ES-I3 (cell line): ENCODE measurements around the gene STIM1.
"Not testable (repeated sequence)": the region's sequence is repeated elsewhere in the genome, so short reads cannot be mapped to it uniquely, and the experiment has no call there.

Source experiments
- H3K36me3 ChIP-seq: 2 replicates; pipeline ENCODE4 v1.6.1; 2013; ENCODE audit warnings: mild to moderate bottlenecking, low read length, control low read depth, moderate library complexity; ENCODE audit not compliant: insufficient read depth
- H3K4me1 ChIP-seq: 2 replicates; pipeline ENCODE4 v1.6.1; 2013; ENCODE audit warnings: mild to moderate bottlenecking, control low read depth, low read length; ENCODE audit not compliant: insufficient read depth
- H3K9ac ChIP-seq: 2 replicates; pipeline ENCODE4 v1.6.1; 2013; ENCODE audit warnings: low read depth, mild to moderate bottlenecking, low read length, moderate library complexity
- H3K9me3 ChIP-seq: 2 replicates; pipeline ENCODE4 v1.6.1; 2013; ENCODE audit warnings: mild to moderate bottlenecking, low read length, moderate library complexity; ENCODE audit not compliant: control insufficient read depth, insufficient read depth

STIM1 gene

GRCh38 chr11:3894128-3894731, 38.8 kb downstream of the STIM1 start:
- Histone ChIP-seq H3K36me3 (no peaks in the 10 kb centered on the region), H3K4me1 (no peaks in the 10 kb centered on the region), H3K9ac (no peak overlapping the region), H3K9me3 (no peaks in the 10 kb centered on the region)

- Histone ChIP-seq H3K36me3 (no peaks in the 10 kb centered on the region), H3K9me3 (peaks cover 4% of the 10 kb centered on the region; the same call in 1 of the 2 replicates), H3K4me1 (no peaks in the 10 kb centered on the region), H3K9ac (no peak overlapping the region)
Measured at GRCh38 chr11:3896644-3897043, 41.2 kb downstream of the STIM1 start.

DNA sequence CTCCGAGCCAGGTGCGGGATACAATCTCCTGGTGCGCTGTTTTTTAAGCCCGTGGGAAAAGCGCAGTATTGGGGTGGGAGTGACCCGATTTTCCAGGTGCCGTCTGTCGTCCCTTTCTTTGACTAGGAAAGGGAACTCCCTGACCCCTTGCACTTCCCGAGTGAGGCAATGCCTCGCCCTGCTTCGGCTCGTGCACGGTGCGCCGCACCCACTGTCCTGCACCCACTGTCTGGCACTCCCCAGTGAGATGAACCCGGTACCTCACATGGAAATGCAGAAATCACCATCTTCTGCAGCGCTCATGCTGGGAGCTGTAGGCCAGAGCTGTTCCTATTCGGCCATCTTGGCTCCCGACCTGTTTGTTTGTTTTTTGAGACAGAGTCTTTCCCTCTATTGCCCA, 44.8 kb downstream of the STIM1 start:
- H3K4me1 ChIP-seq, H3K9me3 ChIP-seq, H3K36me3 ChIP-seq, H3K9ac ChIP-seq: not testable (repeated sequence)

DNA sequence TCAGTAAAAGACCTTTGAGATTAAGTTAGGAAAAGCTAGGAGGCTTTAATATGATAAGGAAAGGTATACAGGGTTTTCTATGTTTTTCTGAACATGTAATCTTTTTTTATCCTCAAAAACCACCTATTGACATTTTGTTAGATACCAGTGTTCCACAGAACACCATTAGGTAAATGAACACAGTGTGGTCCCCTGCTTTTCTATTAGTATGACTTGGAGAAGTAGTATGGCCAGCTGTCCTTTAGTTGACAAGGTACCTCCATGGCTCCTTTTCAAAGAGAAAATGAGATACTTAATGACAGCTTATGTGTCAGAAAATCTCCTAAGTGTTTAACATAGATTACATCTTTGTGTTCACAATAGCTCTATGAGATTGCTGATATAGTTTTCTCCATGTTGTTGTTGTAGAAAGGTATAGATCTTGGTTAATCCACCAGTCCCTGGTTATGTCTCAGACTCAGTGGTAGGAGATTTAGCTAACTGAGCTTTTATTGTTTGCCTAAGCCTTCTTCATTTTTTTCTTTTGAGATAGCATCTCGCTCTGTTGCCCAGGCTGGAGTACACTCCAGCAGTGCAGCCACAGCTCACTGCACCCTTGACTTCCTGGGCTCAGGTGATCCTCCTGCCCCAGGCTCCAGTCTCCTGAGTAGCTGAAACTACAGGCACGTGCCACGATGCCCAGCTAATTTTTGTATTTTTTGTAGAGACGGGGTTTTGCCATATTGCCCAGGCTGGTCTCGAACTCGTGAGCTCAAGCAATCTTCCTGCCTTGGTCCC, 46.0 kb downstream of the STIM1 start:
- peaks cover 5% of the 10 kb centered on the region; the same call in 1 of the 2 replicates for H3K9me3 ChIP-seq
- H3K36me3 ChIP-seq, result no peaks in the 10 kb centered on the region
- H3K9ac ChIP-seq, result no peak overlapping the region
- peaks cover 19% of the 10 kb centered on the region for H3K4me1 ChIP-seq

GRCh38 chr11:3902441-3902840, 47.0 kb downstream of the STIM1 start:
- no peaks in the 10 kb centered on the region for H3K36me3 ChIP-seq
- H3K4me1 ChIP-seq, result peaks cover 19% of the 10 kb centered on the region
- H3K9ac ChIP-seq, result no peak overlapping the region
- H3K9me3 ChIP-seq, result peaks cover 5% of the 10 kb centered on the region; the same call in 1 of the 2 replicates

- no peak overlapping the region for H3K9ac ChIP-seq
- H3K36me3 ChIP-seq, result no peaks in the 10 kb centered on the region
- H3K4me1 ChIP-seq, result peaks cover 19% of the 10 kb centered on the region
- peaks cover 5% of the 10 kb centered on the region; the same call in 1 of the 2 replicates for H3K9me3 ChIP-seq
Measured at GRCh38 chr11:3903207-3903896, 47.9 kb downstream of the STIM1 start.

DNA sequence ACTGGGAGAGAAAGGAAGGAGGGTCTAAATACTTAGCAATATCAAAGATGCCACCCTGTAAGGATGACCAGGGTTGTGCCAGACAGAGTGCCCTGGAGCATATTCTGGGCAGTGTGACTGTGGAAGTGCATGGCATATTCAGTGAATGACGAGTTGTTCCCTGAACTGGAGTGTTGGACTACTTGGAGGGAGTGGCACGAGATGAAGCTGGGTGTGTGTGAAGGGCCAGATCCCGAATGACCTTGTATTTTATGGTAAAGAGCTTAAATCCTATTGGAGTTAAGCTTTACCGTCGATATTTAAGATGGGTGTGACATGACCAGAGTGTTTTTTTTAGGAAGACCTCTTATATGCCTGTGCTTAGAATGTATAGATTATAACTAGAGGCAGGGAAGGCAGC, 48.8 kb downstream of the STIM1 start:
- peaks cover 19% of the 10 kb centered on the region for H3K4me1 ChIP-seq
- H3K9me3 ChIP-seq, result peaks cover 5% of the 10 kb centered on the region; the same call in 1 of the 2 replicates
- H3K9ac ChIP-seq, result no peak overlapping the region
- H3K36me3 ChIP-seq, result no peaks in the 10 kb centered on the region

DNA sequence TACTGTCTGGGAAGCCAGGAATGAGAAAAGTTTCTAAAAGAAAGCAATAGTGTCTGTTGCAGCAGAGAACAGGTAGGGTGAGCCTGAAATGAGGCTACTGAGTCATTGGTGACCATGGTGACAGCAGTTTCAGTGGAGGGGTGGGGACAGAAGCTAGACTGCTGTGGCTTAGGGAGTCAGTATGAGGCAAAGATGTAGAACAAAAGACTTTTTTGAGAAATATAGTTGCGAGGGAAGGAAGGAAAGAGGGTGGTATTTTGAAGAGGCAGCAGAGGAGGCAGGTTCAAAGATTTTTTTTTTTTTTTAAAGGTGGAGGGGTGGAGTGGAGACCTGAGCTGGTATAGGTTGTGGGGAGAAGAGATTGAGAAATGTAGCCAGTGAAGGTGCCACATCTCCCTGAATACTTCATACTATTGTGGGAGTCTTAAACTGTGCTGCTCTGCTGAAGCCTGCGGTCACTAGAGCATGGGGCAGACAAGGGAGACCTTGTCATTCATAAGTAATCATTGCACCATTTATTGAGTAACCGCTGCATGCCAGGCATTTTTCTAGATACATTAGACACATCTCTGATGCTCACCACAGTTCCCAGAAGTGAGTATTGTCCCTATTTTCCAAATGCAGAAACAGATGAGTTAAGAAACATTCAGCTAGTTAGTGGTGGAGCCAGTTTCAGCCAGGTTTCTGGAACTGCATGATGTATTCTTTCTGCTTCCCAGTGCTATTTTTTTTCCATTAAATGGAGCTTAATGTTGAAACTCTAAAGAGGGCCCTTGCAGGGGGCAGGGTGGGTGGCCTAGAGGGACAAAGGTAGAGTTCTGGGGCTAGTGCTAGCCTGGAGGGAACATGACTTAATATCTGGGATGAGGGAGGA, 49.9 kb downstream of the STIM1 start:
- Histone ChIP-seq H3K9ac (no peak overlapping the region), H3K9me3 (peaks cover 5% of the 10 kb centered on the region; the same call in 1 of the 2 replicates), H3K36me3 (no peaks in the 10 kb centered on the region), H3K4me1 (peaks cover 19% of the 10 kb centered on the region)

GRCh38 chr11:3906166-3906565, 50.7 kb downstream of the STIM1 start:
- H3K9ac ChIP-seq, result no peak overlapping the region
- H3K36me3 ChIP-seq, result no peaks in the 10 kb centered on the region
- peaks cover 5% of the 10 kb centered on the region; the same call in 1 of the 2 replicates for H3K9me3 ChIP-seq
- peaks cover 19% of the 10 kb centered on the region for H3K4me1 ChIP-seq

- no peaks in the 10 kb centered on the region for H3K9me3 ChIP-seq
- H3K36me3 ChIP-seq, result no peaks in the 10 kb centered on the region
- no peak overlapping the region for H3K9ac ChIP-seq
- peaks cover 19% of the 10 kb centered on the region for H3K4me1 ChIP-seq
Measured at GRCh38 chr11:3907590-3907989, 52.1 kb downstream of the STIM1 start.

DNA sequence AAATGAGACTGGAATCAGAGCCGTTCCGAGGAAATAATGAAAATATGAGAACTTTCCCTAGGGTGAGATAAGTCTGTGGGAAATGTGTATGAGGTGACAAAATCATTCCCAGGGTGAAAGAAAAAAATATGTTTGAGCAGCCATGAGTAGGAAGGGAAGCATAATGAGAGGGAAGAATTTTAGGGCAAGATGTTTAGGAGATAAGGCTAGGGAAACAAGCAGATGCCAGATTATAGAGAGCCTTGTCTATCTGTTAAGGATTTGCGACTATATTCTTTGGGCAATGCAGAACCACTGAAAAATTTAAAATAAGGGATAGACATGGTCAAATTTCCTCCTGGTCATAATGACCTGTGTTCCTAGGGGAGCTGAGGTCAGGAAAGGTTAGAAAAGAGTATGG, 54.4 kb downstream of the STIM1 start:
- H3K36me3 ChIP-seq, result no peaks in the 10 kb centered on the region
- H3K4me1 ChIP-seq, result peaks cover 14% of the 10 kb centered on the region
- H3K9ac ChIP-seq, result no peak overlapping the region
- no peaks in the 10 kb centered on the region for H3K9me3 ChIP-seq

DNA sequence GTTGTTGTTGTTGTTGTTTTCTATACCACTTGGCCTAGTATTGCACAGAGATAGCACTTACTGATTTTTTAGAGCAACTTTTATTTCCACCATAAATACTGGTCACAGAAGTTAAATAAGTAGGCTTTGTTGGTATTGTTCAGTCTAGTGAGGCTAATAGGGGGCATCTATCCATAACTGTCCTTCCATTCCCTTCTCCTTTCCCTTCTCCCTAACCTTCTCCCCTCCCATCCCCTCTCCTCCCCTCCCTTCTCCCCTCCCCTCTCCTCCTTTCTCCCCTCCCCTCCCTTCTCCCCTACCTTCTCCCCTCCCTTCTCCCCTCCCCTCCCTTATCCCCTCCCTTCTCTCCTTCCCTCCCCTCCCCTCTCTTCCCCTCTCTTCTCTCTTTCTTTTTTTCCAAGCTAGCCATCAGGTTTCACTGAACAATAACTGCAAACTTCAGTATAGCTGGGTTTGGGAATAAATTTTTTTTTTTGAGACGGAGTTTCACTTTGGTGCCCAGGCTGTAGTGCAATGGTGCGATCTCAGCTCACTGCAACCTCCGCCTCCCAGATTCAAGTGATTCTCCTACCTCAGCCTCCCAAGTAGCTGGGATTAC, 56.5 kb downstream of the STIM1 start:
- Histone ChIP-seq H3K4me1 (no peaks in the 10 kb centered on the region), H3K9ac (no peak overlapping the region), H3K9me3 (no peaks in the 10 kb centered on the region), H3K36me3 (no peaks in the 10 kb centered on the region)

DNA sequence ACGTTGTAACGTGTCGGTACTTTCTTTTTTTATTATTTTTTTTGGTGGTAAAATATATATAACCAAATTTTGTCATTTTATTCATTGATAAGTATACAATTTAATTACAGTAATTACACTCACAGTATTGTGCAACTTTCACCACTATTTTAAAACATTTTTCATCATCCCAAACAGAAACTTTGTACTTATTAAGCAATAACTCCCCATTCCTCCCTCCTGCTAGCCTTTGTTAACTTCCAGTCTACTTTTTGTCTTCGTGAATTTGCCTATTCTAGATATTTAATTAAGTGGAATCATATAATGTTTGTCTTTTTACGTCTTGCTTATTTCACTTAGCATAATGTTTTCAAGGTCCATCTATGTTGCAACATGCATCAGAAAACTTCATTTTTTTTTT, 58.5 kb downstream of the STIM1 start:
- no peaks in the 10 kb centered on the region for H3K9me3 ChIP-seq
- no peak overlapping the region for H3K9ac ChIP-seq
- no peaks in the 10 kb centered on the region for H3K36me3 ChIP-seq
- no peaks in the 10 kb centered on the region for H3K4me1 ChIP-seq

DNA sequence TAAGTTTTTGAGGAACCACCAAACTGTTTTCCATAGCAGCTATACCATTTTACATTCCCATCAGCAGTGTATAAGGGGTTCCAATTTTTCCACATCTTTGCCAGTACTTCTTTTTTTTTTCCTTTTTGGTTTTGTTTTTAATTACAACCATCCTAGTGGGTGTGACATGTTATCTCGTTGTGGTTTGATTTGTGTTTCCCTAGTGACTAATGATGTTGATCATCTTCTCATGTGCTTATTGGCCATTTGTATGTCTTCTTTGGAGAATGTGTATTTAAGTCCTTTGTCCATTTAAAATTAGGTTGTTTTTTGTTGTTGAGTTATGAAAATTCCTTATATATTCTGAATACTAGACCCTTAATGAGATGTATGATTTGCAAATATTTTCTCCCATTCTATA, 59.3 kb downstream of the STIM1 start:
- H3K36me3 ChIP-seq, result no peaks in the 10 kb centered on the region
- no peaks in the 10 kb centered on the region for H3K4me1 ChIP-seq
- H3K9ac ChIP-seq, result no peak overlapping the region
- H3K9me3 ChIP-seq, result no peaks in the 10 kb centered on the region
